Measurements from ENCODE around the gene SCAP.

DNA sequence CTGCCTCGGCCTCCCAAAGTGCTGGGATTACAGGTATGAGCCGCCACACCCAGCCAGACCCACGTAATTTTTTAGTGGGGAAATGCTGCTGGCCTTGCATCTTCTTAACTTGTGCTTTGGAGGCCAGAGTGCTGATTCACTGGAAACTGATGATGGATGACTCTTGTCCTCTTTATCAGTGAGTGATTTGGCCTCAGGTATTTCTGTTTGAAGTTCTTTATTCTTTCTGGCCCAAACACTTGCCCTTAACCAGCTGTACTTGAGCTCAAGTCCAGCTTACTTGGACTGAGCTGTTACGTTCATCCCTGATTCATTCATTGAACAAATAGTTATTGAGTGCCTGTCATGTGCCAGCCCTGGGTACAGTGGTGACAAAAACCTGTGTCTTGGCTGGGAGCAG lies 90.7 kb downstream of the SCAP start:
- TF ChIP-seq EZH2 (IDR thresholded peaks at IDR 0.05) (no peak), POLR2AphosphoS5 (IDR thresholded peaks at IDR 0.05; ENCODE audit: borderline replicate concordance, low read depth, low read length) (no peak)

Measured in SK-N-MC (cell line).